CD14-positive monocyte (primary cell): ENCODE data around the gene LYL1. TPM values are rescaled to one million over a fixed set of nuclear protein-coding genes. Genes with fewer than 3 reads are reported as not detected.

Source experiments
- DNase-seq, 3 donors: peaks; one replicate each; pipeline ENCODE4 v3.0.0-alpha.2; 2011 to 2022
- H2AFZ ChIP-seq: 2 replicates; pipeline ENCODE4 v1.6.0; 2012; ENCODE audit warnings: mild to moderate bottlenecking, low read depth, low read length, inconsistent platforms; ENCODE audit not compliant: insufficient read depth, poor library complexity, severe bottlenecking
- H3K27ac ChIP-seq, 2 donors: 1 replicate in 1 of 2; 2 replicates in 1 of 2; pipeline ENCODE4 v1.5.1; 2012 to 2013; ENCODE audit warnings: low read length in 2 of 2, control low read depth in 1 of 2, inconsistent platforms in 1 of 2, low read depth in 1 of 2, mild to moderate bottlenecking in 1 of 2
- H3K27me3 ChIP-seq, 2 donors: one replicate each; pipeline versions ENCODE4 v1.6.0 to v1.6.1; 2011 to 2013; ENCODE audit warnings: low read length in 2 of 2; ENCODE audit not compliant: control insufficient read depth in 2 of 2, insufficient read depth in 2 of 2
- H3K36me3 ChIP-seq, 2 donors: replicated peaks in 1 of 2; 1 replicate in 1 of 2; 2 replicates in 1 of 2; pipeline versions ENCODE4 v1.5.1 to v1.6.1; 2012 to 2013; ENCODE audit warnings: low read length in 2 of 2, control low read depth in 1 of 2, inconsistent platforms in 1 of 2, mild to moderate bottlenecking in 1 of 2; ENCODE audit not compliant: insufficient read depth in 2 of 2, control insufficient read depth in 1 of 2
- H3K4me1 ChIP-seq, 2 donors: 1 replicate in 1 of 2; 2 replicates in 1 of 2; pipeline versions ENCODE4 v1.5.1 to v1.6.1; 2012 to 2013; ENCODE audit warnings: low read length in 2 of 2, control low read depth in 1 of 2, inconsistent platforms in 1 of 2, mild to moderate bottlenecking in 1 of 2, moderate library complexity in 1 of 2; ENCODE audit not compliant: insufficient read depth in 2 of 2, control insufficient read depth in 1 of 2
- H3K4me2 ChIP-seq: replicated peaks from 2 replicates; pipeline ENCODE3; 2012; ENCODE audit warnings: low read length, moderate library complexity, mild to moderate bottlenecking; ENCODE audit not compliant: poor library complexity, severe bottlenecking; ENCODE audit errors: extremely low read depth
- H3K4me3 ChIP-seq, 3 experiments: fragments of 200-600 bp in 1 of 3; sonication (generic) in 1 of 3; replicated peaks in 1 of 3; 1 replicate in 2 of 3; 2 replicates in 1 of 3; pipeline ENCODE4 v1.5.1; 2011 to 2013; ENCODE audit warnings: low read length in 3 of 3, mild to moderate bottlenecking in 3 of 3, control low read depth in 2 of 3, low read depth in 2 of 3, inconsistent platforms in 1 of 3, moderate library complexity in 1 of 3
- H3K79me2 ChIP-seq: 2 replicates; pipeline ENCODE4 v1.6.0; 2012; ENCODE audit warnings: mild to moderate bottlenecking, control low read depth, inconsistent platforms, low read length, moderate library complexity; ENCODE audit not compliant: insufficient read depth
- H3K9ac ChIP-seq: 2 replicates; pipeline ENCODE4 v1.6.0; 2017; ENCODE audit warnings: low read length, mild to moderate bottlenecking; ENCODE audit not compliant: insufficient read depth, poor library complexity, severe bottlenecking
- H3K9me3 ChIP-seq, 2 donors: replicated peaks in 1 of 2; 1 replicate in 1 of 2; 2 replicates in 1 of 2; pipeline versions ENCODE4 v1.5.1 to v1.6.1; 2012 to 2013; ENCODE audit warnings: low read length in 2 of 2, control low read depth in 1 of 2; ENCODE audit not compliant: control insufficient read depth in 1 of 2, insufficient read depth in 1 of 2
- H4K20me1 ChIP-seq: 2 replicates; pipeline ENCODE4 v1.6.0; 2012; ENCODE audit warnings: mild to moderate bottlenecking, low read length, control low read depth, moderate library complexity; ENCODE audit not compliant: insufficient read depth
- H3K27ac Mint-ChIP-seq, 7 donors: one replicate each; pipeline ENCODE4 v1.8.0; 2020; ENCODE audit warnings: mild to moderate bottlenecking in 7 of 7, mixed read lengths in 7 of 7, moderate library complexity in 6 of 7, inconsistent platforms in 2 of 7
- H3K27me3 Mint-ChIP-seq, 3 donors: one replicate each; pipeline ENCODE4 v1.8.0; 2021 to 2022; ENCODE audit warnings: low read depth in 3 of 3, mild to moderate bottlenecking in 3 of 3, mixed read lengths in 3 of 3, moderate library complexity in 3 of 3, inconsistent platforms in 1 of 3
- H3K36me3 Mint-ChIP-seq, 2 donors: one replicate each; pipeline ENCODE4 v1.8.0; 2020; ENCODE audit warnings: mixed read lengths in 2 of 2, inconsistent platforms in 1 of 2, mild to moderate bottlenecking in 1 of 2
- H3K4me1 Mint-ChIP-seq: one replicate; pipeline ENCODE4 v1.8.0; 2020; ENCODE audit warnings: mild to moderate bottlenecking, mixed read lengths
- H3K4me3 Mint-ChIP-seq, 2 donors: one replicate each; pipeline ENCODE4 v1.8.0; 2020; ENCODE audit warnings: mild to moderate bottlenecking in 2 of 2, mixed read lengths in 2 of 2, moderate library complexity in 1 of 2
- H3K9me3 Mint-ChIP-seq, 7 donors: one replicate each; pipeline ENCODE4 v1.8.0; 2020 to 2022; ENCODE audit warnings: mixed read lengths in 7 of 7, mild to moderate bottlenecking in 6 of 7, moderate library complexity in 6 of 7, inconsistent platforms in 2 of 7
- WGBS: methylation state at CpG from one replicate; pipeline ENCODE4 v1.1.5; 2013; ENCODE audit warnings: missing lambda C conversion rate; ENCODE audit not compliant: insufficient coverage; 5-methylcytosine and 5-hydroxymethylcytosine counted together
- intact Hi-C, 2 donors: fragments of 100-400 bp; cut with micrococcal nuclease; formaldehyde crosslinking; loops; one replicate each; pipeline versions ENCODE4 v1.15.0 to v1.15.1; 2023
- polyA plus RNA-seq, 3 donors: library from polyadenylated mRNA; depleted of rRNA in 1 of 3; unstranded in 2 of 3; stranded (reverse) in 1 of 3; fragments of 300-500 nt in 2 of 3; fragments of >200 nt in 1 of 3; fragmentation: Illumina TruSeq in 2 of 3; gene quantifications; 1 replicate in 2 of 3; 2 replicates in 1 of 3; pipeline ENCODE4 v1.2.3, GENCODE V29; 2012 to 2021
- TF ChIP-seq, protein P1 (sequence below): fragments of 200-600 bp; IDR thresholded peaks from one replicate; pipeline ENCODE4 v1.8.0; 2022; ENCODE audit warnings: antibody characterized with exemption, mild to moderate bottlenecking

LYL1 gene
- polyA plus RNA-seq, 3 donors, result 35.7 to 51.1 (median 37.1) TPM

DNA sequence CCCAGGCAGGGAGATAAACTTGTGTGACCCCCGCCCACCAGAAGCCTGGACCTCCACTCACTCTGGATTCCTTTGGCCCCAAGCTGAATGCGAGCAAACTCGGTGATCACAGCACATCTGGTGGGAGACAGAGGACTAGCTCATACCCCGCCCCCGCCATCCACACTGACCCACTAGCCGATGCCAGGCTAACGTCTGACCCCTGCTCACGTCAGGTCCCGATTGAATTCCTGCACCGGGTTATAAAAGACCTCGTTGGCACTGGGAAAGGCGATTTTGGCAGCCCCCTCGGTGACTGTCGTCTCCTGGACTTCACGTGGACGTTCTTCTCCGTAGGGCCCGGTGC lies 13.3 kb upstream of the LYL1 start:
- Mint-ChIP-seq H3K27me3 (peaks cover 0 to 3% (median 0%) of the 10 kb centered on the region in 3 donors), H3K4me1 (peaks cover 44% of the 10 kb centered on the region), H3K4me3 (peak overlapping the region; percentile 91 to 95), H3K9me3 (no peaks in the 10 kb centered on the region), H3K36me3 (peaks cover 7 to 19% of the 10 kb centered on the region in 2 donors), H3K27ac (peak overlapping the region; percentile 15 to 95 (median 87))
- WGBS, result 3% methylated on average over 17 of the region's 18 CpGs
- H3K4me1 ChIP-seq, result peaks cover 37 to 50% of the 10 kb centered on the region in 2 donors
- DNase-seq, result no peak
- peaks cover 21% of the 10 kb centered on the region for H4K20me1 ChIP-seq
- intact Hi-C loops, result loop anchor here in 1 of 2 donors (5.0 kb wide), 1 partner anchor 36 kb away; the partner anchor contains the start of genes IER2 and STX10
- H3K4me3 ChIP-seq, result peak overlapping the region; percentile 58 to 98 (median 82)
- TF ChIP-seq, protein P1, sequence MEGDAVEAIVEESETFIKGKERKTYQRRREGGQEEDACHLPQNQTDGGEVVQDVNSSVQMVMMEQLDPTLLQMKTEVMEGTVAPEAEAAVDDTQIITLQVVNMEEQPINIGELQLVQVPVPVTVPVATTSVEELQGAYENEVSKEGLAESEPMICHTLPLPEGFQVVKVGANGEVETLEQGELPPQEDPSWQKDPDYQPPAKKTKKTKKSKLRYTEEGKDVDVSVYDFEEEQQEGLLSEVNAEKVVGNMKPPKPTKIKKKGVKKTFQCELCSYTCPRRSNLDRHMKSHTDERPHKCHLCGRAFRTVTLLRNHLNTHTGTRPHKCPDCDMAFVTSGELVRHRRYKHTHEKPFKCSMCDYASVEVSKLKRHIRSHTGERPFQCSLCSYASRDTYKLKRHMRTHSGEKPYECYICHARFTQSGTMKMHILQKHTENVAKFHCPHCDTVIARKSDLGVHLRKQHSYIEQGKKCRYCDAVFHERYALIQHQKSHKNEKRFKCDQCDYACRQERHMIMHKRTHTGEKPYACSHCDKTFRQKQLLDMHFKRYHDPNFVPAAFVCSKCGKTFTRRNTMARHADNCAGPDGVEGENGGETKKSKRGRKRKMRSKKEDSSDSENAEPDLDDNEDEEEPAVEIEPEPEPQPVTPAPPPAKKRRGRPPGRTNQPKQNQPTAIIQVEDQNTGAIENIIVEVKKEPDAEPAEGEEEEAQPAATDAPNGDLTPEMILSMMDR, result no peak
- no peaks in the 10 kb centered on the region for H3K9me3 ChIP-seq
- peak overlapping the region; percentile 87 for H3K4me2 ChIP-seq
- peak overlapping the region; percentile 76 for H3K9ac ChIP-seq
- H3K27ac ChIP-seq, result peak overlapping the region; percentile 9 to 69
- H2AFZ ChIP-seq, result peak overlapping the region; percentile 89
- H3K79me2 ChIP-seq, result peaks cover 41% of the 10 kb centered on the region
- H3K27me3 ChIP-seq, result no peaks in the 10 kb centered on the region
- peaks cover 5 to 16% of the 10 kb centered on the region in 2 donors for H3K36me3 ChIP-seq

DNA sequence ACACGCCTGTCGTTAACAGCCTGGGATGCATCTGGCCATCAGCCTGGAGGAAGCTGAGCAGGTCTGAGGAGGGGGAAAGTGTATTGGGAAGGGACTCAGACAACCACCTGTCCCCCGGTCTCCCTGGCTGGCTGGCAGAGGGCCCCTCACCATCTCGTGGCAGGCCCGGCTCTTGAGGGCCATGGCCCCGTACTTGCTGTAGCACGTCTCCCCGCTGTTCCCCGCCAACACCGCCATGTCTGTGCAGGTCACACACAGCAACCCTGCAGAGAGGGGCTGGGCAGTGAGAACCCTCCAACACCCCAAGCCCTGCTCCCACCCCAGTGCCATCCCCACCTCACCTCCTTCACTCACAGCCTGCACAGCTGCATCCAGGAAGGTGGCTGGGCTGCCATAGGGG lies 9.9 kb upstream of the LYL1 start:
- TF ChIP-seq, protein P1, result no peak
- no peaks in the 10 kb centered on the region for H3K9me3 ChIP-seq
- no peak overlapping the region for H3K4me3 ChIP-seq
- peaks cover 15 to 34% of the 10 kb centered on the region in 2 donors for H3K36me3 Mint-ChIP-seq
- no peaks in the 10 kb centered on the region for H3K9me3 Mint-ChIP-seq
- peaks cover 21% of the 10 kb centered on the region for H3K79me2 ChIP-seq
- H3K27ac Mint-ChIP-seq, result no peak overlapping the region
- peaks cover 19% of the 10 kb centered on the region for H3K4me1 Mint-ChIP-seq
- DNase-seq, result no peak
- no peak overlapping the region for H3K4me2 ChIP-seq
- no peaks in the 10 kb centered on the region for H3K27me3 ChIP-seq
- no peak overlapping the region for H3K9ac ChIP-seq
- peaks cover 20 to 25% of the 10 kb centered on the region in 2 donors for H3K36me3 ChIP-seq
- H2AFZ ChIP-seq, result no peak overlapping the region
- no peaks in the 10 kb centered on the region for H4K20me1 ChIP-seq
- intact Hi-C loops, result no loop called here
- no peak overlapping the region for H3K27ac ChIP-seq
- 96% methylated on average over 9 of the region's 10 CpGs for WGBS
- peaks cover 0 to 3% (median 2%) of the 10 kb centered on the region in 3 donors for H3K27me3 Mint-ChIP-seq
- H3K4me1 ChIP-seq, result peaks cover 19 to 23% of the 10 kb centered on the region in 2 donors
- H3K4me3 Mint-ChIP-seq, result no peak overlapping the region
